Bronchial epithelial cell (primary cell): ENCODE results near the gene CDH2. TPM values are rescaled to one million over a fixed set of nuclear protein-coding genes. Genes with fewer than 3 reads are reported as not detected.

Experiments
- DNase-seq: peaks from one replicate; pipeline ENCODE4 v3.0.0-alpha.2; 2010; ENCODE audit warnings: low read depth
- FAIRE-seq: peaks from 2 replicates; lab custom pipeline; 2011; peaks lifted over from hg19 to GRCh38; lab: Jason Lieb, UNC
- H3K27me3 ChIP-seq: 2 replicates; pipeline ENCODE4 v1.5.1; 2011; ENCODE audit warnings: low read length; ENCODE audit not compliant: control insufficient read depth, insufficient read depth
- H3K36me3 ChIP-seq: 2 replicates; pipeline ENCODE4 v1.5.1; 2011; ENCODE audit warnings: low read length; ENCODE audit not compliant: control insufficient read depth, insufficient read depth
- H3K4me3 ChIP-seq: 2 replicates; pipeline ENCODE4 v1.5.1; 2011; ENCODE audit warnings: mild to moderate bottlenecking, low read depth, low read length, control low read depth
- CTCF ChIP-seq: IDR thresholded peaks from 2 replicates; pipeline ENCODE4 v1.5.1; 2011; ENCODE audit warnings: mild to moderate bottlenecking, moderate library complexity, low read length, control low read depth, inconsistent platforms; ENCODE audit not compliant: insufficient read depth, severe bottlenecking
- total RNA-seq: library from RNA; depleted of rRNA; stranded (reverse); fragments of >200 nt; gene quantifications from 2 replicates; pipeline ENCODE4 v1.2.1, GENCODE V29; 2014

The CDH2 gene
- total RNA-seq, 1 donor from 2014 or later = 0.79 TPM

DNA sequence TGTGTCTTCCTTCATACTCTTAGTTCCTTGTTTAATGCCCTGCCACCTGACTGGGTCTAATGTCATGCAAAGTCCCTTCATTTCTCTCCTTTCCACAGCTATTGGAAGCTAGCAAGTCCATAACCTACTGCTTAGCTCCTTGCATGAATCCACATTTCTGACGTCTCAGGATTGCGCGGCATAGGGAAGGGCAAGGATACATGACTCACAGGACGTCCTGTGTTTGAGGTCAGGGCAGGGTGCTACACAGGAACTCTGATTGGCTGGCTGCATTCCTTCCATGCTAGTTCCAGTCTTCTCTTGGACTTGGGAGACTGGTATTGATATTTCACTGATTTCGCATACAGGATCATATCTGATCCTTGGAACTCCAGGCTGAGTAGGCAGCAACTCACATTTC is 137.9 kb downstream of the CDH2 start:
- FAIRE-seq = no peak
- no peak overlapping the region for H3K4me3 ChIP-seq
- peak; percentile 78 for DNase-seq
- H3K27me3 ChIP-seq = no peaks in the 10 kb centered on the region
- no peaks in the 10 kb centered on the region for H3K36me3 ChIP-seq
- no peak for TF ChIP-seq CTCF

- no peak for FAIRE-seq
- TF ChIP-seq CTCF = no peak
- DNase-seq = no peak
- no peaks in the 10 kb centered on the region for H3K27me3 ChIP-seq
- H3K36me3 ChIP-seq = no peaks in the 10 kb centered on the region
- H3K4me3 ChIP-seq = no peak overlapping the region
Measured at GRCh38 chr18:28036488-28036887, 140.4 kb downstream of the CDH2 start.

- Histone ChIP-seq H3K36me3 (no peaks in the 10 kb centered on the region), H3K4me3 (no peak overlapping the region), H3K27me3 (no peaks in the 10 kb centered on the region)
- DNase-seq (no peak), FAIRE-seq (no peak)
- no peak for TF ChIP-seq CTCF
Measured at GRCh38 chr18:28034567-28034966, 142.4 kb downstream of the CDH2 start.

DNA sequence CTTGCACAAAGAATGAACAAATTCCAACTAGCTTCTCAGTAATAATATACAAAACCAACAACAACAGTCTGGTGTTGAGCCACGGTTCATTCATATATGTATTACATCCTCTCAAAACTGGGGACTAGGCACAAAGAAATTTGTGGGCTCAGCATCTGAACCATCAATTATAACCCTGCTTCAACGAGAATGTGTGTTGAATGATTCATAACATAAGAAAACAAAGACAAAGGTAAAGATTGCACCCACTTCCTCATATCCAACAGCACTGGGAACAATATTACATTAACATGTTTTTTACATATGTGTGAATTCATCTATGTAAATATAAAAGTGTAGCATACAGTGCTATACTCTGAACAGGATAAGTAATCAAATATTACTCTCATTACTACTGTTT is 144.8 kb downstream of the CDH2 start:
- peak; percentile 72 for DNase-seq

DNA sequence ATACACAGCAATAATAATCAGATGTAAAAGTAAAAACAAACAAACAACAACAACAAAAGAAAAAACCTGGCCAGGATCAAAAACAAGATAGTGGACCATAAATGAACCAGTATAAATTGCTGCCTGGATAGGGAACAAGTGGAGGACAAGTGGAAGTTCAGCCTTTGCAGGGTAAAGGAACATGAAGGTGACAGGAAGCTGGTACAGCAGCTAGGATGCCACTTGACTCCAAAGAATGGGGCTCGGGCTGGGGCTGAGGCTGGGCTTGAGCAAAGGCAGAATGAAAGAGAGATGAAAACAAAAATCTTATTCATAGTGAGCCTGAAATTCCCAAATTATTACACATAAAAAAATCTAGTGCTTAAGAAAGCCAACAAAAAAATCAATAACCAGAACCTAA is 146.5 kb downstream of the CDH2 start:
- FAIRE-seq = no peak

More for the DNA sequence above, 144.8 kb downstream of the CDH2 start:
- FAIRE-seq = no peak
- TF ChIP-seq CTCF = no peak
- no peaks in the 10 kb centered on the region for H3K36me3 ChIP-seq
- H3K4me3 ChIP-seq = no peak overlapping the region
- no peaks in the 10 kb centered on the region for H3K27me3 ChIP-seq

More for the DNA sequence above, 146.5 kb downstream of the CDH2 start:
- no peak for TF ChIP-seq CTCF
- no peak overlapping the region for H3K4me3 ChIP-seq
- no peaks in the 10 kb centered on the region for H3K27me3 ChIP-seq
- H3K36me3 ChIP-seq = no peaks in the 10 kb centered on the region
- DNase-seq = no peak
